Urinary bladder (tissue), 4 donors: ENCODE measurements around the gene MFSD12. TPM values are rescaled to one million over a fixed set of nuclear protein-coding genes. Genes with fewer than 3 reads are reported as not detected.

Experiments used
- DNase-seq: peaks from one replicate; pipeline ENCODE4 v3.0.0-alpha.2; 2015; ENCODE audit errors: extremely low spot score
- H3K27ac ChIP-seq: one replicate; pipeline ENCODE4 v1.5.1; 2013; ENCODE audit warnings: low read depth, mild to moderate bottlenecking, moderate library complexity
- H3K36me3 ChIP-seq: one replicate; pipeline ENCODE4 v1.6.1; 2013; ENCODE audit warnings: mild to moderate bottlenecking, moderate library complexity; ENCODE audit not compliant: insufficient read depth
- H3K4me1 ChIP-seq: one replicate; pipeline ENCODE4 v1.6.1; 2013; ENCODE audit warnings: mild to moderate bottlenecking, moderate library complexity; ENCODE audit not compliant: insufficient read depth
- H3K4me3 ChIP-seq: one replicate; pipeline ENCODE4 v1.5.1; 2013; ENCODE audit warnings: low read depth, low read length
- WGBS: extraction: QIAGEN DNeasy Blood & Tissue Kit; methylation state at CpG from one replicate; pipeline ENCODE4 v1.1.7; 2013; 5-methylcytosine and 5-hydroxymethylcytosine counted together
- polyA plus RNA-seq: library from polyadenylated mRNA; stranded (reverse); fragments of 200-250 nt; gene quantifications from one replicate; pipeline ENCODE4 v1.2.3, GENCODE V29; 2013
- total RNA-seq: library from RNA; depleted of rRNA; stranded (reverse); fragments of >200 nt; gene quantifications from one replicate; pipeline ENCODE4 v1.2.3, GENCODE V29; 2014
- donor health status: healthy with polysubstance abuse.
- donor health status: healthy.

The MFSD12 gene
- total and polyA plus RNA-seq, 2 donors = 19.3 to 38.6 TPM

GRCh38 chr19:3544058-3544376 lies 13.4 kb downstream of the MFSD12 start:
- WGBS = 80% methylated on average over 9 of the region's 9 CpGs
- H3K36me3 ChIP-seq = no peaks in the 10 kb centered on the region

GRCh38 chr19:3543150-3544057 lies 14.0 kb downstream of the MFSD12 start:
- no peak for DNase-seq
- no peaks in the 10 kb centered on the region for H3K36me3 ChIP-seq

More at GRCh38 chr19:3544058-3544376, 13.4 kb downstream of the MFSD12 start:
- DNase-seq = no peak
- Histone ChIP-seq H3K27ac (no peak overlapping the region), H3K4me3 (no peak overlapping the region), H3K4me1 (no peaks in the 10 kb centered on the region)

GRCh38 chr19:3539756-3540118 lies 17.6 kb downstream of the MFSD12 start:
- Histone ChIP-seq H3K36me3 (no peaks in the 10 kb centered on the region), H3K4me3 (no peak overlapping the region), H3K27ac (no peak overlapping the region), H3K4me1 (no peaks in the 10 kb centered on the region)
- 99% methylated on average over 1 of the region's 1 CpG for WGBS
- no peak for DNase-seq

More at GRCh38 chr19:3543150-3544057, 14.0 kb downstream of the MFSD12 start:
- Histone ChIP-seq H3K4me3 (no peak overlapping the region), H3K4me1 (no peaks in the 10 kb centered on the region), H3K27ac (no peak overlapping the region)
- 84% methylated on average over 47 of the region's 47 CpGs for WGBS

GRCh38 chr19:3538965-3539755 lies 18.2 kb downstream of the MFSD12 start, which contains the start of gene TEKTIP1:
Gene TEKTIP1, plus strand, starts transcription at chr19:3539174. Its CDS starts 4 bp downstream, at chr19:3539178.
- no peak for DNase-seq
- no peak within 1 kb of the TSS for H3K27ac ChIP-seq
- H3K36me3 ChIP-seq = no peaks in the 10 kb centered on the region
- no peak within 1 kb of the TSS for H3K4me3 ChIP-seq
- no peaks in the 10 kb centered on the region for H3K4me1 ChIP-seq
- 58% methylated on average over 28 of the region's 28 CpGs for WGBS

GRCh38 chr19:3538258-3538929 lies 19.0 kb downstream of the MFSD12 start:
- H3K4me1 ChIP-seq = no peaks in the 10 kb centered on the region
- no peak overlapping the region for H3K4me3 ChIP-seq
- no peak overlapping the region for H3K27ac ChIP-seq
- no peaks in the 10 kb centered on the region for H3K36me3 ChIP-seq
- 81% methylated on average over 25 of the region's 25 CpGs for WGBS
- DNase-seq = no peak

- no peak for DNase-seq
- no peak overlapping the region for H3K27ac ChIP-seq
- H3K36me3 ChIP-seq = no peaks in the 10 kb centered on the region
- H3K4me1 ChIP-seq = no peaks in the 10 kb centered on the region
- 83% methylated on average over 22 of the region's 22 CpGs for WGBS
- no peak overlapping the region for H3K4me3 ChIP-seq
These were observed 19.7 kb downstream of the MFSD12 start for GRCh38 chr19:3537438-3538240.

- Histone ChIP-seq H3K4me1 (no peaks in the 10 kb centered on the region), H3K27ac (no peak overlapping the region), H3K36me3 (peaks cover under 1% of the 10 kb centered on the region), H3K4me3 (no peak overlapping the region)
- no peak for DNase-seq
- 67% methylated on average over 13 of the region's 13 CpGs for WGBS
These were observed 20.3 kb downstream of the MFSD12 start for GRCh38 chr19:3537101-3537437.

GRCh38 chr19:3536429-3537100 lies 20.8 kb downstream of the MFSD12 start:
- Histone ChIP-seq H3K27ac (no peak overlapping the region), H3K36me3 (peaks cover 5% of the 10 kb centered on the region), H3K4me3 (no peak overlapping the region), H3K4me1 (no peaks in the 10 kb centered on the region)
- no peak for DNase-seq
- WGBS = 67% methylated on average over 27 of the region's 27 CpGs

GRCh38 chr19:3535981-3536380 lies 21.4 kb downstream of the MFSD12 start:
- no peaks in the 10 kb centered on the region for H3K4me1 ChIP-seq
- no peak overlapping the region for H3K27ac ChIP-seq
- no peak for DNase-seq
- H3K36me3 ChIP-seq = peaks cover 7% of the 10 kb centered on the region
- no peak overlapping the region for H3K4me3 ChIP-seq
- WGBS = 84% methylated on average over 10 of the region's 10 CpGs

GRCh38 chr19:3535563-3535965 lies 21.8 kb downstream of the MFSD12 start:
- H3K36me3 ChIP-seq = peaks cover 7% of the 10 kb centered on the region
- WGBS = 92% methylated on average over 14 of the region's 14 CpGs
- H3K4me3 ChIP-seq = no peak overlapping the region
- no peak for DNase-seq
- H3K4me1 ChIP-seq = no peaks in the 10 kb centered on the region
- no peak overlapping the region for H3K27ac ChIP-seq

GRCh38 chr19:3535235-3535535 lies 22.2 kb downstream of the MFSD12 start:
- no peak overlapping the region for H3K27ac ChIP-seq
- peaks cover 7% of the 10 kb centered on the region for H3K36me3 ChIP-seq
- H3K4me3 ChIP-seq = no peak overlapping the region
- no peaks in the 10 kb centered on the region for H3K4me1 ChIP-seq
- WGBS = 90% methylated on average over 9 of the region's 9 CpGs
- no peak for DNase-seq

- Histone ChIP-seq H3K4me3 (no peak overlapping the region), H3K36me3 (peaks cover 7% of the 10 kb centered on the region), H3K27ac (no peak overlapping the region), H3K4me1 (no peaks in the 10 kb centered on the region)
- DNase-seq = no peak
- WGBS = 92% methylated on average over 38 of the region's 38 CpGs
These were observed 22.8 kb downstream of the MFSD12 start for GRCh38 chr19:3534375-3535234.
